NCI-H345 treated with DMSO at 0.1 percent for 48 hours (cell line): ENCODE measurements around the gene CRLF1.
"Not testable (repeated sequence)": the region's sequence is repeated elsewhere in the genome, so short reads cannot be mapped to it uniquely, and the experiment has no call there.

Experiments used
- DNase-seq: peaks from one replicate; lab custom pipeline; 2025; ENCODE audit not compliant: unreplicated experiment; lab: John Stamatoyannopoulos, UW

CRLF1 gene

GRCh38 chr19:18593367-18594095 lies 13.1 kb downstream of the CRLF1 start:
- no peak for DNase-seq

- not testable (repeated sequence) for DNase-seq
Measured at GRCh38 chr19:18592732-18593131, 13.9 kb downstream of the CRLF1 start.

- no peak for DNase-seq
Measured at GRCh38 chr19:18591735-18592385, 14.7 kb downstream of the CRLF1 start.

- DNase-seq: peak; percentile 92
Measured at GRCh38 chr19:18590273-18591272, 16.0 kb downstream of the CRLF1 start.

- peak; percentile 67 for DNase-seq
Measured at GRCh38 chr19:18589380-18590272, 17.0 kb downstream of the CRLF1 start.

- DNase-seq: peak; percentile 52
Measured at GRCh38 chr19:18588611-18589379, 17.8 kb downstream of the CRLF1 start, which contains the start of gene REX1BD. REX1BD (plus strand) TSS chr19:18588798; CDS start chr19:18588802, 4 bp downstream.

- no peak for DNase-seq
Measured at GRCh38 chr19:18587962-18588610, 18.5 kb downstream of the CRLF1 start.

- no peak for DNase-seq
Measured at GRCh38 chr19:18587561-18587960, 19.0 kb downstream of the CRLF1 start.

GRCh38 chr19:18586306-18586705 lies 20.3 kb downstream of the CRLF1 start:
- no peak for DNase-seq

GRCh38 chr19:18580311-18580710 lies 26.3 kb downstream of the CRLF1 start:
- DNase-seq: no peak

- no peak for DNase-seq
Measured at GRCh38 chr19:18577365-18577914, 29.2 kb downstream of the CRLF1 start.

GRCh38 chr19:18576383-18576782 lies 30.2 kb downstream of the CRLF1 start:
- no peak for DNase-seq

GRCh38 chr19:18574691-18575291 lies 31.8 kb downstream of the CRLF1 start:
- DNase-seq: no peak

GRCh38 chr19:18571564-18572344 lies 34.8 kb downstream of the CRLF1 start, which contains the start of gene UBA52:
UBA52 (plus strand) TSS chr19:18571857; CDS start chr19:18573301, 1,444 bp downstream.
- peak; percentile 85 for DNase-seq

- no peak for DNase-seq
Measured at GRCh38 chr19:18568367-18568766, 38.2 kb downstream of the CRLF1 start.

GRCh38 chr19:18566953-18567352 lies 39.6 kb downstream of the CRLF1 start:
- DNase-seq: no peak

- DNase-seq: no peak
Measured at GRCh38 chr19:18562086-18562485, 44.5 kb downstream of the CRLF1 start.
